H1 (cell line): ENCODE measurements around the gene PUSL1. TPM values are rescaled to one million over a fixed set of nuclear protein-coding genes. Genes with fewer than 3 reads are reported as not detected.

Experiments
- BCL11A ChIP-seq, 2 experiments: IDR thresholded peaks; one replicate each; pipeline ENCODE4 v1.6.1; 2011; ENCODE audit warnings: low read depth in 2 of 2, low read length in 2 of 2, mild to moderate bottlenecking in 2 of 2
- CREB1 ChIP-seq: IDR thresholded peaks from 2 replicates; pipeline ENCODE4 v1.6.1; 2012; ENCODE audit warnings: inconsistent platforms
- NANOG ChIP-seq: IDR thresholded peaks from 2 replicates; pipeline ENCODE4 v1.6.1; 2011; ENCODE audit warnings: low read length, low read depth, mild to moderate bottlenecking, inconsistent platforms; ENCODE audit not compliant: insufficient read depth, poor library complexity, severe bottlenecking
- POLR2AphosphoS5 ChIP-seq: IDR thresholded peaks from 2 replicates; pipeline ENCODE4 v1.6.1; 2011; ENCODE audit warnings: low read depth, low read length
- polyA plus RNA-seq, 7 experiments: library from polyadenylated mRNA; depleted of rRNA in 3 of 7; stranded (reverse) in 5 of 7; unstranded in 2 of 7; fragments of >200 nt in 5 of 7; fragments of 200-250 nt in 2 of 7; gene quantifications; 1 replicate in 5 of 7; 2 replicates in 1 of 7; 4 replicates in 1 of 7; pipeline versions ENCODE4 v1.2.1 to v1.2.3, GENCODE V29; 2011 to 2013; ENCODE audit warnings: missing spikeins in 2 of 7, mixed read lengths in 2 of 7
- total RNA-seq: library from RNA; stranded (reverse); fragmentation: NEBNext Ultra II Directional; extraction: Animal tissue kit (Norgen Biotek cat#: 25700); gene quantifications from 2 replicates; pipeline ENCODE4 v1.2.1, GENCODE V29; 2021

PUSL1 gene
- total and polyA plus RNA-seq, 2 of the 8 experiments (the other 6 are each of a cell fraction or from before 2014, with no cell fraction given): 38.8 to 87.4 TPM

- TF ChIP-seq BCL11A (IDR thresholded peaks at IDR 0.05; ENCODE audit: low read depth in 2 of 2, low read length in 2 of 2): no peak
- no peak for TF ChIP-seq NANOG
- TF ChIP-seq POLR2AphosphoS5: no peak
- TF ChIP-seq CREB1: no peak
Measured at GRCh38 chr1:1293263-1294249, 14.8 kb upstream of the PUSL1 start (continued).
